HCT116 (cell line): ENCODE results near the gene PHKB. TPM values are rescaled to one million over a fixed set of nuclear protein-coding genes. Genes with fewer than 3 reads are reported as not detected.

Experiments
- ATAC-seq: fragments of 200-7000 bp; cut with Tn5 transposase; 2 replicates; pipeline ENCODE4 v1.9.1; 2020; ENCODE audit warnings: mild to moderate bottlenecking, moderate library complexity
- BruUV-seq: library from RNA; stranded (reverse); fragments of 400-500 nt; replicated peaks from 2 replicates; lab custom pipeline; 2021; lab: Mats Ljungman, UMichigan
- CTCF ChIA-PET: fragments of 300-600 bp; sonication (Branson Sonifier 250); formaldehyde crosslinking; loops from one replicate; lab custom pipeline; 2021; ENCODE audit warnings: antibody characterized with exemption; lab: Charles Lee
- POLR2A ChIA-PET: fragments of 300-600, 350-600 bp; sonication (Branson Sonifier 250); formaldehyde crosslinking; loops from one replicate; lab custom pipeline; 2021; ENCODE audit warnings: antibody characterized with exemption; lab: Charles Lee
- RAD21 ChIA-PET, 2 experiments: fragments of 300-600 bp; sonication (Branson Sonifier 250); formaldehyde crosslinking; loops; one replicate each; lab custom pipeline; 2023; ENCODE audit warnings: low total read pairs in 2 of 2; ENCODE audit not compliant: uncharacterized antibody in 2 of 2, unreplicated experiment in 2 of 2, low non-redundant PET in 1 of 2; lab: Charles Lee
- DNase-seq: peaks from one replicate; pipeline ENCODE4 v3.0.0-alpha.2; 2010; ENCODE audit warnings: low read depth, low spot score
- H2AFZ ChIP-seq: fragments of 200-600 bp; shearing (Covaris generic), sonication (generic); 2 replicates; pipeline ENCODE4 v1.6.1; 2017; ENCODE audit warnings: low read depth, mixed run types, mixed read lengths, antibody characterized with exemption, low read length; ENCODE audit not compliant: poor library complexity, severe bottlenecking
- H3K27ac ChIP-seq: 2 replicates; pipeline ENCODE4 v1.5.1; 2012; ENCODE audit warnings: low read depth, low read length
- H3K27me3 ChIP-seq: fragments of 200-600 bp; sonication (generic); 2 replicates; pipeline ENCODE4 v1.6.1; 2016; ENCODE audit warnings: mixed run types, low read length, mixed read lengths; ENCODE audit not compliant: insufficient read depth
- H3K36me3 ChIP-seq, 2 experiments: fragments of 200-500 bp in 1 of 2; fragments of 200-600 bp in 1 of 2; sonication (Bioruptor generic) in 1 of 2; sonication (generic) in 1 of 2; 2 replicates each; pipeline versions ENCODE4 v1.5.1 to v1.6.1; 2014 to 2016; ENCODE audit warnings: low read length in 2 of 2, inconsistent platforms in 1 of 2, mixed read lengths in 1 of 2, mixed run types in 1 of 2; ENCODE audit not compliant: insufficient read depth in 2 of 2, control insufficient read depth in 1 of 2
- H3K4me1 ChIP-seq, 2 experiments: fragments of 200-600 bp in 1 of 2; sonication (generic) in 1 of 2; 2 replicates each; pipeline versions ENCODE4 v1.5.1 to v1.6.1; 2012 to 2017; ENCODE audit warnings: low read length in 2 of 2, inconsistent platforms in 1 of 2, mild to moderate bottlenecking in 1 of 2, mixed read lengths in 1 of 2, mixed run types in 1 of 2, moderate library complexity in 1 of 2; ENCODE audit not compliant: insufficient read depth in 2 of 2, control insufficient read depth in 1 of 2
- H3K4me2 ChIP-seq: fragments of 200-600 bp; sonication (generic); 2 replicates; pipeline ENCODE4 v1.6.1; 2017; ENCODE audit warnings: mixed run types, low read length, mixed read lengths
- H3K4me3 ChIP-seq, 2 experiments: fragments of 200-600 bp in 1 of 2; sonication (generic) in 1 of 2; replicated peaks in 1 of 2; 2 replicates each; pipeline ENCODE4 v1.5.1; 2011 to 2016; ENCODE audit warnings: low read length in 2 of 2, control low read depth in 1 of 2, low read depth in 1 of 2, mild to moderate bottlenecking in 1 of 2, mixed read lengths in 1 of 2, mixed run types in 1 of 2
- H3K79me2 ChIP-seq: fragments of 200-600 bp; sonication (generic); 2 replicates; pipeline ENCODE4 v1.6.1; 2017; ENCODE audit warnings: mild to moderate bottlenecking, mixed run types, low read length, moderate library complexity, mixed read lengths; ENCODE audit not compliant: insufficient read depth
- H3K9ac ChIP-seq: fragments of 200-600 bp; sonication (generic); 2 replicates; pipeline ENCODE4 v1.6.1; 2016; ENCODE audit warnings: low read length, mixed read lengths
- H3K9me2 ChIP-seq: fragments of 200-600 bp; sonication (generic), shearing (Covaris generic); 2 replicates; pipeline ENCODE4 v1.6.1; 2017; ENCODE audit warnings: mixed run types, mild to moderate bottlenecking, moderate library complexity; ENCODE audit not compliant: insufficient read depth
- H3K9me3 ChIP-seq, 2 experiments: fragments of 200-500 bp in 1 of 2; fragments of 200-600 bp in 1 of 2; sonication (Bioruptor generic) in 1 of 2; sonication (generic) in 1 of 2; 2 replicates each; pipeline ENCODE4 v1.6.1; 2014 to 2017; ENCODE audit warnings: low read length in 2 of 2, mixed read lengths in 2 of 2, inconsistent platforms in 1 of 2, low read depth in 1 of 2, mild to moderate bottlenecking in 1 of 2, mixed run types in 1 of 2, moderate library complexity in 1 of 2; ENCODE audit not compliant: control insufficient read depth in 1 of 2, insufficient read depth in 1 of 2
- H4K20me1 ChIP-seq: fragments of 200-600 bp; sonication (generic), shearing (Covaris generic); 2 replicates; pipeline ENCODE4 v1.6.1; 2017; ENCODE audit warnings: mixed run types, mild to moderate bottlenecking, moderate library complexity; ENCODE audit not compliant: insufficient read depth
- CEBPB ChIP-seq: IDR thresholded peaks from 2 replicates; pipeline ENCODE4 v1.6.1; 2012; ENCODE audit warnings: low read depth
- CTCF ChIP-seq, 3 experiments: fragments of 200-600 bp in 1 of 3; sonication (generic) in 1 of 3; IDR thresholded peaks in 2 of 3; conservative IDR thresholded peaks in 1 of 3; 2 replicates each; pipeline ENCODE4 v1.5.1; 2012 to 2017; ENCODE audit warnings: low read depth in 2 of 3, low read length in 2 of 3, antibody characterized with exemption in 1 of 3, borderline replicate concordance in 1 of 3, control low read depth in 1 of 3, mild to moderate bottlenecking in 1 of 3, mixed read lengths in 1 of 3, mixed run types in 1 of 3, moderate library complexity in 1 of 3; ENCODE audit not compliant: insufficient read depth in 1 of 3
- EGR1 ChIP-seq: IDR thresholded peaks from 2 replicates; pipeline ENCODE4 v1.6.1; 2012; ENCODE audit warnings: low read depth
- EZH2phosphoT487 ChIP-seq: fragments of 200-600 bp; IDR thresholded peaks from 2 replicates; pipeline ENCODE4 v1.6.1; 2018; ENCODE audit warnings: antibody characterized with exemption, borderline replicate concordance
- RAD21 ChIP-seq: IDR thresholded peaks from 2 replicates; pipeline ENCODE4 v1.6.1; 2012; ENCODE audit warnings: low read depth, mild to moderate bottlenecking
- TCF7L2 ChIP-seq: IDR thresholded peaks from 2 replicates; pipeline ENCODE4 v1.7.0; 2011; ENCODE audit warnings: borderline replicate concordance, inconsistent platforms; ENCODE audit not compliant: insufficient read depth, insufficient read length; ENCODE audit errors: extremely low read depth
- ZBTB33 ChIP-seq: IDR thresholded peaks from 2 replicates; pipeline ENCODE4 v1.6.1; 2011; ENCODE audit warnings: mild to moderate bottlenecking, low read length, moderate library complexity; ENCODE audit not compliant: insufficient replicate concordance; ENCODE audit errors: extremely low read depth
- ZFX ChIP-seq: fragments of 450-650 bp; IDR thresholded peaks from 2 replicates; pipeline ENCODE4 v1.6.1; 2017
- ZNF274 ChIP-seq: fragments of 200-500 bp; sonication (Bioruptor generic); IDR thresholded peaks from 2 replicates; pipeline ENCODE4 v1.6.1; 2014; ENCODE audit warnings: mild to moderate bottlenecking, low read depth, low read length, inconsistent platforms
- intact Hi-C: fragments of 100-400 bp; cut with micrococcal nuclease; formaldehyde crosslinking; loops from 2 replicates; pipeline ENCODE4 v1.10.0; 2022
- total RNA-seq: library from RNA; stranded (reverse); gene quantifications from one replicate; pipeline ENCODE4 v1.2.1, GENCODE V29; 2021; ENCODE audit not compliant: unreplicated experiment

Gene PHKB
- total RNA-seq, 1 experiment from 2014 or later, result 30.5 TPM

GRCh38 chr16:47490471-47490870, 29.3 kb downstream of the PHKB start:
- no peaks in the 10 kb centered on the region for H3K36me3 ChIP-seq
- ChIA-PET CTCF (no interaction called here), RAD21 (no interaction called here), POLR2A (no interaction called here)
- no peaks in the 10 kb centered on the region for H3K27me3 ChIP-seq
- ATAC-seq, result no peak
- intact Hi-C loops, result no loop called here
- no peak overlapping the region for H2AFZ ChIP-seq
- DNase-seq, result no peak
- H3K9ac ChIP-seq, result no peak overlapping the region
- no peaks in the 10 kb centered on the region for H4K20me1 ChIP-seq
- H3K27ac ChIP-seq, result no peak overlapping the region
- H3K4me3 ChIP-seq, result no peak overlapping the region
- no peaks in the 10 kb centered on the region; the same call in 1 of the 2 replicates for H3K79me2 ChIP-seq
- BruUV-seq, result no TSS peak
- H3K9me3 ChIP-seq, result no peaks in the 10 kb centered on the region
- H3K4me2 ChIP-seq, result no peak overlapping the region
- H3K9me2 ChIP-seq, result no peaks in the 10 kb centered on the region
- TF ChIP-seq ZBTB33 (no peak), EZH2phosphoT487 (no peak), CEBPB (no peak), EGR1 (no peak), TCF7L2 (no peak), ZFX (no peak), CTCF (IDR thresholded peaks at IDR 0.05 in 2 of 3, conservative IDR thresholded peaks at IDR 0.05 in 1 of 3; ENCODE audit: borderline replicate concordance in 1 of 3, insufficient read depth in 1 of 3, low read depth in 2 of 3, low read length in 2 of 3) (no peak), RAD21 (no peak), ZNF274 (no peak)
- no peaks in the 10 kb centered on the region for H3K4me1 ChIP-seq
